Keratinocyte (primary cell): ENCODE data around the gene NEGR1. TPM values are rescaled to one million over a fixed set of nuclear protein-coding genes. Genes with fewer than 3 reads are reported as not detected.

Experiments used
- DNase-seq: peaks from one replicate; pipeline ENCODE4 v3.0.0-alpha.2; 2011; ENCODE audit warnings: low read depth, missing footprints, low spot score
- FAIRE-seq: peaks from 2 replicates; lab custom pipeline; 2011; peaks lifted over from hg19 to GRCh38; lab: Jason Lieb, UNC
- H2AFZ ChIP-seq: 2 replicates; pipeline ENCODE4 v1.6.0; 2012; ENCODE audit warnings: low read length, control low read depth, inconsistent platforms; ENCODE audit not compliant: control insufficient read depth
- H3K27ac ChIP-seq: 2 replicates; pipeline ENCODE4 v1.5.1; 2011; ENCODE audit warnings: low read length; ENCODE audit not compliant: control insufficient read depth, insufficient read depth
- H3K27me3 ChIP-seq: 3 replicates; pipeline ENCODE4 v1.6.0; 2011; ENCODE audit warnings: low read length; ENCODE audit not compliant: control insufficient read depth, insufficient read depth; ENCODE audit errors: extremely low read depth
- H3K36me3 ChIP-seq, 2 experiments: 2 replicates in 1 of 2; 3 replicates in 1 of 2; pipeline ENCODE4 v1.5.1; 2011; ENCODE audit warnings: low read length in 2 of 2, mild to moderate bottlenecking in 1 of 2; ENCODE audit not compliant: control insufficient read depth in 2 of 2, insufficient read depth in 2 of 2; ENCODE audit errors: extremely low read depth in 1 of 2
- H3K4me1 ChIP-seq: 3 replicates; pipeline ENCODE4 v1.5.1; 2011; ENCODE audit warnings: low read length; ENCODE audit not compliant: control insufficient read depth, insufficient read depth; ENCODE audit errors: extremely low read depth
- H3K4me2 ChIP-seq: 3 replicates; pipeline ENCODE4 v1.6.0; 2011; ENCODE audit warnings: low read depth, low read length; ENCODE audit not compliant: control insufficient read depth, insufficient read depth; ENCODE audit errors: extremely low read depth
- H3K4me3 ChIP-seq, 3 experiments: fragments of 200-600 bp in 1 of 3; sonication (generic) in 1 of 3; 2 replicates in 2 of 3; 3 replicates in 1 of 3; pipeline ENCODE4 v1.5.1; 2011 to 2016; ENCODE audit warnings: low read length in 3 of 3, mild to moderate bottlenecking in 3 of 3, control low read depth in 2 of 3, inconsistent platforms in 1 of 3, low read depth in 1 of 3, mixed read lengths in 1 of 3, mixed run types in 1 of 3, moderate library complexity in 1 of 3; ENCODE audit not compliant: control insufficient read depth in 2 of 3, insufficient read depth in 2 of 3; ENCODE audit errors: extremely low read depth in 1 of 3
- H3K79me2 ChIP-seq: 2 replicates; pipeline ENCODE4 v1.6.0; 2012; ENCODE audit warnings: low read length; ENCODE audit not compliant: control insufficient read depth, insufficient read depth
- H3K9ac ChIP-seq: 3 replicates; pipeline ENCODE4 v1.6.0; 2011; ENCODE audit warnings: low read length; ENCODE audit not compliant: control insufficient read depth, insufficient read depth; ENCODE audit errors: extremely low read depth
- H3K9me1 ChIP-seq: 3 replicates; pipeline ENCODE4 v1.6.0; 2011; ENCODE audit warnings: low read length; ENCODE audit not compliant: control insufficient read depth, insufficient read depth; ENCODE audit errors: extremely low read depth
- H3K9me3 ChIP-seq: 2 replicates; pipeline ENCODE4 v1.5.1; 2012; ENCODE audit warnings: low read depth, low read length; ENCODE audit not compliant: control insufficient read depth
- H4K20me1 ChIP-seq: 3 replicates; pipeline ENCODE4 v1.6.0; 2011; ENCODE audit warnings: low read length; ENCODE audit not compliant: control insufficient read depth, insufficient read depth; ENCODE audit errors: extremely low read depth
- EZH2 ChIP-seq: IDR thresholded peaks from one replicate; pipeline ENCODE4 v1.6.1; 2012; ENCODE audit warnings: inconsistent platforms, mild to moderate bottlenecking, low read length, moderate library complexity
- dilution Hi-C: fragments of 300-500 bp; cut with MboI; formaldehyde crosslinking; loops from one replicate; pipeline ENCODE4 v1.7.0; 2020; ENCODE audit warnings: low sequenced_read_pairs; ENCODE audit not compliant: extremely low pct_ligation_motif_present
- polyA plus RNA-seq, 5 experiments: library from polyadenylated mRNA; depleted of rRNA in 3 of 5; stranded (reverse) in 3 of 5; stranded (forward) in 1 of 5; unstranded in 1 of 5; fragments of >200 nt; gene quantifications; 1 replicate in 1 of 5; 2 replicates in 3 of 5; 3 replicates in 1 of 5; pipeline versions ENCODE4 v1.2.1 to v1.2.3, GENCODE V29; 2011 to 2012; ENCODE audit warnings: missing spikeins in 2 of 5, low read depth in 1 of 5, low replicate concordance in 1 of 5
- TF ChIP-seq, protein P1 (sequence below), 3 experiments: IDR thresholded peaks in 1 of 3; conservative IDR thresholded peaks in 1 of 3; optimal IDR thresholded peaks in 1 of 3; 2 replicates in 2 of 3; 3 replicates in 1 of 3; pipeline versions ENCODE3 to v1.5.1; 2011; ENCODE audit warnings: low read length in 3 of 3, mild to moderate bottlenecking in 3 of 3, moderate library complexity in 2 of 3, control low read depth in 1 of 3, inconsistent platforms in 1 of 3; ENCODE audit not compliant: insufficient read depth in 2 of 3; ENCODE audit errors: extremely low read depth in 1 of 3

NEGR1 gene
- polyA plus RNA-seq, 1 donor (not counting 4 experiments of a cell fraction or from before 2014, with no cell fraction given), result 1.6 TPM

GRCh38 chr1:72086394-72086793 lies 195.9 kb downstream of the NEGR1 start:
- no peaks in the 10 kb centered on the region for H3K4me1 ChIP-seq
- no peaks in the 10 kb centered on the region for H3K27me3 ChIP-seq
- no peak for TF ChIP-seq EZH2
- TF ChIP-seq, protein P1, sequence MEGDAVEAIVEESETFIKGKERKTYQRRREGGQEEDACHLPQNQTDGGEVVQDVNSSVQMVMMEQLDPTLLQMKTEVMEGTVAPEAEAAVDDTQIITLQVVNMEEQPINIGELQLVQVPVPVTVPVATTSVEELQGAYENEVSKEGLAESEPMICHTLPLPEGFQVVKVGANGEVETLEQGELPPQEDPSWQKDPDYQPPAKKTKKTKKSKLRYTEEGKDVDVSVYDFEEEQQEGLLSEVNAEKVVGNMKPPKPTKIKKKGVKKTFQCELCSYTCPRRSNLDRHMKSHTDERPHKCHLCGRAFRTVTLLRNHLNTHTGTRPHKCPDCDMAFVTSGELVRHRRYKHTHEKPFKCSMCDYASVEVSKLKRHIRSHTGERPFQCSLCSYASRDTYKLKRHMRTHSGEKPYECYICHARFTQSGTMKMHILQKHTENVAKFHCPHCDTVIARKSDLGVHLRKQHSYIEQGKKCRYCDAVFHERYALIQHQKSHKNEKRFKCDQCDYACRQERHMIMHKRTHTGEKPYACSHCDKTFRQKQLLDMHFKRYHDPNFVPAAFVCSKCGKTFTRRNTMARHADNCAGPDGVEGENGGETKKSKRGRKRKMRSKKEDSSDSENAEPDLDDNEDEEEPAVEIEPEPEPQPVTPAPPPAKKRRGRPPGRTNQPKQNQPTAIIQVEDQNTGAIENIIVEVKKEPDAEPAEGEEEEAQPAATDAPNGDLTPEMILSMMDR (optimal IDR thresholded peaks at IDR 0.05 in 1 of 3, IDR thresholded peaks at IDR 0.05 in 1 of 3, conservative IDR thresholded peaks at IDR 0.05 in 1 of 3; ENCODE audit: extremely low read depth in 1 of 3, insufficient read depth in 2 of 3, low read length in 3 of 3), result no peak
- no peak for FAIRE-seq
- no peaks in the 10 kb centered on the region for H3K9me1 ChIP-seq
- no peak overlapping the region for H3K4me3 ChIP-seq
- dilution Hi-C loops, result no loop called here
- H4K20me1 ChIP-seq, result no peaks in the 10 kb centered on the region
- no peak overlapping the region for H3K27ac ChIP-seq
- H3K36me3 ChIP-seq, result no peaks in the 10 kb centered on the region
- no peak overlapping the region for H3K4me2 ChIP-seq
- no peak overlapping the region for H2AFZ ChIP-seq
- no peaks in the 10 kb centered on the region for H3K79me2 ChIP-seq
- no peak for DNase-seq
- no peak overlapping the region for H3K9ac ChIP-seq
- H3K9me3 ChIP-seq, result no peaks in the 10 kb centered on the region

DNA sequence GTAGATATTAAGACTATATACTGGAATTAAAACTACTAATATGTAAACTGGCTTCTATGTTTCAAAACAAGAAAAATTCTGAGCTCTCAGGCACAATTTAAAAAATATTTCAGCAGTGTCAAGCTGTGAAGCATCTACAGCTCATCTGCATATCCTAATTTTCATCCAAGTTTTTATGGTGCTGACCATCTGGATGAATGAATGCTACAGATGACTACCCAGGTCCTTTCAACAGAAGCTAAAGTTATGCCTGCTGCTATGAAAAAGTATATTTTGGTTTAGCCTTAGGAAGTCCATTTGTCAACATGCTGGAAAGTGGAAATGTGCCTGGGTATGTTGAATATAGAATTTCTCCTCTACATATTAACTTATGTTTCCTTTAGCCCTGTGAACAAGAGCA lies 206.9 kb downstream of the NEGR1 start:
- no peak for FAIRE-seq
- Histone ChIP-seq H3K27ac (no peak overlapping the region), H3K9ac (no peak overlapping the region), H3K27me3 (no peaks in the 10 kb centered on the region), H2AFZ (no peak overlapping the region), H3K9me3 (no peaks in the 10 kb centered on the region), H3K4me2 (no peak overlapping the region), H3K9me1 (no peaks in the 10 kb centered on the region), H3K4me3 (no peak overlapping the region), H3K79me2 (no peaks in the 10 kb centered on the region), H3K4me1 (no peaks in the 10 kb centered on the region), H3K36me3 (no peaks in the 10 kb centered on the region), H4K20me1 (no peaks in the 10 kb centered on the region)
- dilution Hi-C loops, result no loop called here
- TF ChIP-seq, protein P1 (optimal IDR thresholded peaks at IDR 0.05 in 1 of 3, IDR thresholded peaks at IDR 0.05 in 1 of 3, conservative IDR thresholded peaks at IDR 0.05 in 1 of 3; ENCODE audit: extremely low read depth in 1 of 3, insufficient read depth in 2 of 3, low read length in 3 of 3), result no peak
- TF ChIP-seq EZH2, result no peak
- no peak for DNase-seq
